Measurements from ENCODE around the gene UNK. TPM values are rescaled to one million over a fixed set of nuclear protein-coding genes. Genes with fewer than 3 reads are reported as not detected.
"Not testable (repeated sequence)": the region's sequence is repeated elsewhere in the genome, so short reads cannot be mapped to it uniquely, and the experiment has no call there.

UNK gene
- total RNA-seq, 1 experiment from 2014 or later = 35.4 TPM

- ATAC-seq (peak; percentile 92), DNase-seq (ENCODE audit: low spot score) (no peak)
- POLR2A ChIA-PET = interaction anchor here (0.7 to 1.4 kb wide), 2 partner anchors 9 to 34 kb away, joined by 3 to 10 read pairs; partner anchors contain the start of gene WBP2
- no peak overlapping the region for H3K4me3 Mint-ChIP-seq
- CTCF ChIA-PET = interaction anchor here (0.7 to 2.0 kb wide), 16 partner anchors 9 to 263 kb away, joined by 3 to 15 read pairs (median 5); partner anchors contain the start of genes CDK3, SMIM5, TRIM47 and WBP2
- no peaks in the 10 kb centered on the region for H3K36me3 Mint-ChIP-seq
- peaks cover 18% of the 10 kb centered on the region for H3K4me1 Mint-ChIP-seq
- peak overlapping the region; percentile 41; the same call in 1 of the 2 replicates for H3K27ac Mint-ChIP-seq
- 0 out of 2 replicates have a peak, but pooled peaks cover 3% of the 10 kb centered on the region for H3K9me3 Mint-ChIP-seq
- TF ChIP-seq OVOL2 (CRISPR knock-in tag; IDR thresholded peaks at IDR 0.05; ENCODE audit: borderline replicate concordance) = no peak
- H3K27me3 Mint-ChIP-seq (ENCODE audit: low read depth) = peaks cover 2% of the 10 kb centered on the region; the same call in 1 of the 2 replicates
Measured at GRCh38 chr17:75864448-75864871, 79.9 kb downstream of the UNK start.

- H3K9me3 Mint-ChIP-seq; DNase-seq (ENCODE audit: low spot score); H3K4me3 Mint-ChIP-seq; H3K27me3 Mint-ChIP-seq (ENCODE audit: low read depth); H3K27ac Mint-ChIP-seq; H3K36me3 Mint-ChIP-seq: not testable (repeated sequence)
- ChIA-PET CTCF (interaction anchor here (0.6 to 2.0 kb wide), 18 partner anchors 8 to 810 kb away, joined by 3 to 15 read pairs (median 4); partner anchors contain the start of genes CDK3, GALK1, SMIM5 and TRIM47), POLR2A (interaction anchor here (0.7 to 1.4 kb wide), 2 partner anchors 9 to 34 kb away, joined by 3 to 10 read pairs; partner anchors contain the start of gene WBP2)
- H3K4me1 Mint-ChIP-seq = peaks cover 21% of the 10 kb centered on the region
- ATAC-seq = peak; percentile 8; the same call in 1 of the 2 replicates
Measured at GRCh38 chr17:75864887-75865286, 80.3 kb downstream of the UNK start.

DNA sequence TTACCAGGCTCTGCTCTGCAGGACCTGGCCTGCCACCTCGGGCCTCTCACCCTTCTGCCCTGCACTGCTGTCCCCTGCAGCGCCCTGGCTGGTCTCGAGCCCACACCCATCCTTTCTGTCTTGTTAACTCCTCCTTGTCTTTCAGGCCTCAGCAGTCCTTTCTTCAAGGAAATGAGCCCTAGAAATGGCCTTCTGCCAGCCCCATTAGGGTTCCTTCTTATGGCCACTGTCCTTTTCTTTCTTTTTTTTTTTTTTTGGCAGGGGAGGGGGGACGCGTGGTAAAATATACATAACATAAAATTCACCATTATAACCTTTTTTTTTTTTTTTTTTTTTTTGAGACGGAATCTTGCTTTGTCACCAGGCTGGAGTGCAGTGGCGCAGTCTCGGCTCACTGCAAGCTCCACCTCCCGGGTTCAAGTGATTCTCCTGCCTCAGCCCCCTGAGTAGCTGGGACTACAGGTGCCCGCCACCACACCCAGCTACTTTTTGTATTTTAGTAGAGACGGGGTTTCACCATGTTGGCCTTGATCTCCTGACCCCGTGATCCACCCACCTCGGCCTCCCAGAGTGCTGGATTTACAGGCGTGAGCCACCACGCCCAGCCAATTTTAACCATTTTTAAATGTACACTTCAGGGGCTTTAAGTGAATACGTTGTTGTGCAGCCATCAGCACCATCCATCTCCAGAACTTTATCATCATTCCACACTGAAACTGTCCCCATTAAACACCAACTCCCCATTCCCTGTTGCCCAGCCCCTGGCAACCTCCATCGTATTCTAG is 81.0 kb downstream of the UNK start:
- CTCF ChIA-PET = interaction anchor here (0.6 to 1.4 kb wide), 12 partner anchors 8 to 811 kb away, joined by 3 to 15 read pairs (median 5); partner anchors contain the start of genes CDK3, GALK1 and SMIM5
- H3K27me3 Mint-ChIP-seq (ENCODE audit: low read depth) = not testable (repeated sequence)

DNA sequence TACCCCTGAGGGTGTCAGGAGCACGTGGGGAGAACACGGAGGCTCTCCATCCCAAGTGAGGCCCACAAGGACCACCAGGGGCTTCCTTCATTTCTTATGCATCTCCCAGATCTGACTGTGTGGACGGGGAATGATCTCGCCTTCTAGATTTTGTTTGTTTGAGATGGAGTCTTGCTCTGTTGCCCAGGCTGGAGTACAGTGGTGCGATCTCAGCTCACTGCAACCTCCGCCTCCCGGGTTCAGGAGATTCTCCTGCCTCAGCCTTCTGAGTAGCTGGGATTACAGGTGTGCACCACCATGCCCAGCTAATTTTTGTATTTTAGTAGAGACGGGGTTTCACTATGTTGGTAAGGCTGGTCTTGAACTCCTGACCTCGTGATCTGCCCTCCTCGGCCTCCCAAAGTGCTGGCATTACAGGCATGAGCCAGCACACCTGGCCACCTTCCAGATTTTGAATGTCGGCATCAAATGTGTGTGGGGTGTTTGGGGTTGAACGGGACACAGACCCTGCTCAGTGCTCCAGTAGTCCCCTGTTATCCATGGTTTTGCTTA is 84.2 kb downstream of the UNK start:
- H3K4me3 Mint-ChIP-seq; POLR2A ChIA-PET; ATAC-seq; H3K36me3 Mint-ChIP-seq; H3K9me3 Mint-ChIP-seq; H3K27ac Mint-ChIP-seq; DNase-seq (ENCODE audit: low spot score); H3K27me3 Mint-ChIP-seq (ENCODE audit: low read depth): not testable (repeated sequence)
- CTCF ChIA-PET = interaction anchor here (1.0 to 1.4 kb wide), 2 partner anchors 9 to 37 kb away, joined by 4 to 9 read pairs; partner anchors contain the start of genes MRPL38 and TRIM47
- peaks cover 32% of the 10 kb centered on the region for H3K4me1 Mint-ChIP-seq

More for the DNA sequence above, 81.0 kb downstream of the UNK start:
- H3K9me3 Mint-ChIP-seq; H3K36me3 Mint-ChIP-seq; ATAC-seq; H3K4me3 Mint-ChIP-seq; DNase-seq (ENCODE audit: low spot score); H3K27ac Mint-ChIP-seq: not testable (repeated sequence)
- peaks cover 25% of the 10 kb centered on the region for H3K4me1 Mint-ChIP-seq
- POLR2A ChIA-PET = interaction anchor here (1.4 kb wide), 1 partner anchor 10 kb away, joined by 10 read pairs; the partner anchor contains the start of gene WBP2

GRCh38 chr17:75869282-75870141 is 84.9 kb downstream of the UNK start:
- no peaks in the 10 kb centered on the region for H3K36me3 Mint-ChIP-seq
- H3K4me1 Mint-ChIP-seq = peaks cover 28% of the 10 kb centered on the region
- no peak for ATAC-seq
- no peak overlapping the region; the same call in 1 of the 2 replicates for H3K27ac Mint-ChIP-seq
- H3K27me3 Mint-ChIP-seq (ENCODE audit: low read depth) = no peaks in the 10 kb centered on the region
- no peak for DNase-seq (ENCODE audit: low spot score)
- H3K9me3 Mint-ChIP-seq = no peaks in the 10 kb centered on the region
- POLR2A ChIA-PET = no interaction called here
- CTCF ChIA-PET = interaction anchor here (1.0 to 5.1 kb wide), 4 partner anchors 9 to 39 kb away, joined by 4 to 48 read pairs (median 14); partner anchors contain the start of genes MRPL38 and TRIM47
- no peak overlapping the region for H3K4me3 Mint-ChIP-seq
- TF ChIP-seq GABPB1 (CRISPR knock-in tag; IDR thresholded peaks at IDR 0.05) = peak; percentile 99
- TF ChIP-seq PRDM15 (CRISPR knock-in tag; IDR thresholded peaks at IDR 0.05) = no peak
- no peak for TF ChIP-seq TCF7 (CRISPR knock-in tag; IDR thresholded peaks at IDR 0.05; ENCODE audit: low read depth)
- no peak for TF ChIP-seq MLX (CRISPR knock-in tag; IDR thresholded peaks at IDR 0.05)
- TF ChIP-seq, protein P1, sequence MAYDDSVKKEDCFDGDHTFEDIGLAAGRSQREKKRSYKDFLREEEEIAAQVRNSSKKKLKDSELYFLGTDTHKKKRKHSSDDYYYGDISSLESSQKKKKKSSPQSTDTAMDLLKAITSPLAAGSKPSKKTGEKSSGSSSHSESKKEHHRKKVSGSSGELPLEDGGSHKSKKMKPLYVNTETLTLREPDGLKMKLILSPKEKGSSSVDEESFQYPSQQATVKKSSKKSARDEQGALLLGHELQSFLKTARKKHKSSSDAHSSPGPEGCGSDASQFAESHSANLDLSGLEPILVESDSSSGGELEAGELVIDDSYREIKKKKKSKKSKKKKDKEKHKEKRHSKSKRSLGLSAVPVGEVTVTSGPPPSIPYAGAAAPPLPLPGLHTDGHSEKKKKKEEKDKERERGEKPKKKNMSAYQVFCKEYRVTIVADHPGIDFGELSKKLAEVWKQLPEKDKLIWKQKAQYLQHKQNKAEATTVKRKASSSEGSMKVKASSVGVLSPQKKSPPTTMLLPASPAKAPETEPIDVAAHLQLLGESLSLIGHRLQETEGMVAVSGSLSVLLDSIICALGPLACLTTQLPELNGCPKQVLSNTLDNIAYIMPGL (CRISPR knock-in tag; IDR thresholded peaks at IDR 0.05) = no peak
- no peak for TF ChIP-seq USF2 (CRISPR knock-in tag; IDR thresholded peaks at IDR 0.05)
- TF ChIP-seq GTF2I (CRISPR knock-in tag; conservative IDR thresholded peaks at IDR 0.05) = no peak

DNA sequence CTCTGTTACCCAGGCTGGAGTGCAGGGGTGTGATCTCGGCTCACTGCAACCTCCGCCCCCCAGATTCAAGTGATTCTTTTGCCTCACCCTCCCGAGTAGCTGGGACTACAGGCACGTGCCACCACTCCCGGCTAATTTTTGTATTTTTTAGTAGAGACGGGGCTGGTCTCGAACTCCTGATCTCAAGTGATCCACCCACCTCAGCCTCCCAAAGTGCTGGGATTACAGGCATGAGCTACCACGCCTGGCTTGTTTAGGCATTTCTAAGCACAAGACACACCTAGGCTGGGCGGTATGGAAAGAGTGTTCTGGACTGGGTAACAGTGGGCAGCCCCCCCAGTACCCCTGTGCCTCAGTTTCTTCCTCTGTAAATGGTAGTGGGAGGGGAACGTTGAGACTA is 85.6 kb downstream of the UNK start:
- ATAC-seq; DNase-seq (ENCODE audit: low spot score); POLR2A ChIA-PET; H3K4me3 Mint-ChIP-seq; H3K36me3 Mint-ChIP-seq; H3K27me3 Mint-ChIP-seq (ENCODE audit: low read depth); H3K9me3 Mint-ChIP-seq; H3K27ac Mint-ChIP-seq: not testable (repeated sequence)
- CTCF ChIA-PET = interaction anchor here (1.1 to 5.1 kb wide), 4 partner anchors 9 to 40 kb away, joined by 3 to 48 read pairs (median 11); partner anchors contain the start of gene MRPL38
- peaks cover 21% of the 10 kb centered on the region for H3K4me1 Mint-ChIP-seq

Data from WTC11 (cell line).